Measurements from ENCODE around the gene PPP1R1C.

GRCh38 chr2:181958726-181959125, 26.9 kb upstream of the PPP1R1C start:
- TF ChIP-seq CTCF (IDR thresholded peaks at IDR 0.05) (no peak), POLR2A (IDR thresholded peaks at IDR 0.05) (no peak)
